Measurements from ENCODE around the gene SORCS1. TPM values are rescaled to one million over a fixed set of nuclear protein-coding genes. Genes with fewer than 3 reads are reported as not detected.

Gene SORCS1
- polyA plus RNA-seq, 3 donors = 0.09 TPM; not detected in 2

GRCh38 chr10:106573106-106573505 lies 591.4 kb downstream of the SORCS1 start:
- H3K27ac ChIP-seq (ENCODE audit: low read depth in 1 of 2, low read length in 2 of 2) = no peak overlapping the region
- H3K4me3 ChIP-seq (replicated peaks in 1 of 3; ENCODE audit: low read depth in 2 of 3, low read length in 3 of 3) = no peak overlapping the region
- H3K4me1 Mint-ChIP-seq = no peaks in the 10 kb centered on the region
- H4K20me1 ChIP-seq (ENCODE audit: insufficient read depth, low read length) = no peaks in the 10 kb centered on the region
- H3K27ac Mint-ChIP-seq = no peak overlapping the region
- no peak overlapping the region for H3K4me3 Mint-ChIP-seq
- WGBS (ENCODE audit: insufficient coverage) = 77% methylated on average over 2 of the region's 5 CpGs
- no peak overlapping the region for H3K9ac ChIP-seq (ENCODE audit: insufficient read depth, low read length, poor library complexity, severe bottlenecking)
- no peaks in the 10 kb centered on the region for H3K4me1 ChIP-seq (ENCODE audit: control insufficient read depth in 1 of 2, insufficient read depth in 2 of 2, low read length in 2 of 2)
- H2AFZ ChIP-seq (ENCODE audit: insufficient read depth, low read depth, low read length, poor library complexity, severe bottlenecking) = no peak overlapping the region
- no peaks in the 10 kb centered on the region for H3K79me2 ChIP-seq (ENCODE audit: insufficient read depth, low read length)
- no peaks in the 10 kb centered on the region for H3K36me3 ChIP-seq (replicated peaks in 1 of 2; ENCODE audit: control insufficient read depth in 1 of 2, insufficient read depth in 2 of 2, low read length in 2 of 2)
- TF ChIP-seq CTCF (IDR thresholded peaks at IDR 0.05) = no peak
- H3K9me3 ChIP-seq (replicated peaks in 1 of 2; ENCODE audit: control insufficient read depth in 1 of 2, insufficient read depth in 1 of 2, low read length in 2 of 2) = no peaks in the 10 kb centered on the region
- intact Hi-C loops (cut with micrococcal nuclease) = no loop called here
- H3K36me3 Mint-ChIP-seq = no peaks in the 10 kb centered on the region
- DNase-seq = no peak
- no peaks in the 10 kb centered on the region for H3K9me3 Mint-ChIP-seq
- H3K27me3 ChIP-seq (ENCODE audit: control insufficient read depth in 2 of 2, insufficient read depth in 2 of 2, low read length in 2 of 2) = no peaks in the 10 kb centered on the region
- H3K4me2 ChIP-seq (replicated peaks; ENCODE audit: extremely low read depth, low read length, poor library complexity, severe bottlenecking) = no peak overlapping the region
- H3K27me3 Mint-ChIP-seq (ENCODE audit: low read depth in 3 of 3) = peaks cover 0 to 3% (median 2%) of the 10 kb centered on the region in 3 donors

GRCh38 chr10:106571192-106571946 lies 593.1 kb downstream of the SORCS1 start:
- no peak for TF ChIP-seq CTCF (IDR thresholded peaks at IDR 0.05)
- DNase-seq = no peak
- no peaks in the 10 kb centered on the region for H3K27me3 ChIP-seq (ENCODE audit: control insufficient read depth in 2 of 2, insufficient read depth in 2 of 2, low read length in 2 of 2)
- no peaks in the 10 kb centered on the region for H4K20me1 ChIP-seq (ENCODE audit: insufficient read depth, low read length)
- no peaks in the 10 kb centered on the region for H3K9me3 ChIP-seq (replicated peaks in 1 of 2; ENCODE audit: control insufficient read depth in 1 of 2, insufficient read depth in 1 of 2, low read length in 2 of 2)
- Mint-ChIP-seq H3K36me3 (no peaks in the 10 kb centered on the region), H3K27me3 (ENCODE audit: low read depth in 3 of 3) (peaks cover 0 to 1% (median 0%) of the 10 kb centered on the region in 3 donors), H3K27ac (no peak overlapping the region), H3K9me3 (no peaks in the 10 kb centered on the region), H3K4me1 (no peaks in the 10 kb centered on the region), H3K4me3 (no peak overlapping the region)
- H2AFZ ChIP-seq (ENCODE audit: insufficient read depth, low read depth, low read length, poor library complexity, severe bottlenecking) = no peak overlapping the region
- no peaks in the 10 kb centered on the region for H3K36me3 ChIP-seq (replicated peaks in 1 of 2; ENCODE audit: control insufficient read depth in 1 of 2, insufficient read depth in 2 of 2, low read length in 2 of 2)
- no peak overlapping the region for H3K4me3 ChIP-seq (replicated peaks in 1 of 3; ENCODE audit: low read depth in 2 of 3, low read length in 3 of 3)
- no peaks in the 10 kb centered on the region for H3K4me1 ChIP-seq (ENCODE audit: control insufficient read depth in 1 of 2, insufficient read depth in 2 of 2, low read length in 2 of 2)
- no peak overlapping the region for H3K9ac ChIP-seq (ENCODE audit: insufficient read depth, low read length, poor library complexity, severe bottlenecking)
- no peak overlapping the region for H3K4me2 ChIP-seq (replicated peaks; ENCODE audit: extremely low read depth, low read length, poor library complexity, severe bottlenecking)
- H3K79me2 ChIP-seq (ENCODE audit: insufficient read depth, low read length) = no peaks in the 10 kb centered on the region
- no CpG with 5 or more reads among the region's 5 CpGs for WGBS (ENCODE audit: insufficient coverage)
- H3K27ac ChIP-seq (ENCODE audit: low read depth in 1 of 2, low read length in 2 of 2) = no peak overlapping the region
- intact Hi-C loops (cut with micrococcal nuclease) = no loop called here

Measured in CD14-positive monocyte (primary cell).